A673 (cell line): ENCODE results near the gene ARNT2. TPM values are rescaled to one million over a fixed set of nuclear protein-coding genes. Genes with fewer than 3 reads are reported as not detected.

Experiments
- BruUV-seq: library from RNA; stranded (reverse); fragments of 400-500 nt; replicated peaks from 2 replicates; lab custom pipeline; 2021; lab: Mats Ljungman, UMichigan
- CTCF ChIA-PET: fragments of 300-600 bp; sonication (Branson Sonifier 250); formaldehyde crosslinking; loops from one replicate; lab custom pipeline; 2022; ENCODE audit warnings: antibody characterized with exemption; lab: Charles Lee
- POLR2A ChIA-PET: fragments of 300-600 bp; sonication (Branson Sonifier 250); formaldehyde crosslinking; loops from one replicate; lab custom pipeline; 2022; ENCODE audit warnings: antibody characterized with exemption; ENCODE audit not compliant: low non-redundant PET; lab: Charles Lee
- DNase-seq: peaks from one replicate; pipeline ENCODE4 v3.0.0-alpha.2; 2015; ENCODE audit warnings: low spot score
- H3K27ac ChIP-seq: fragments of 200-600 bp; sonication (generic); 2 replicates; pipeline ENCODE4 v1.5.1; 2016; ENCODE audit warnings: mixed run types, low read depth, mild to moderate bottlenecking, mixed read lengths, antibody characterized with exemption, low read length; ENCODE audit not compliant: poor library complexity, severe bottlenecking
- H3K27me3 ChIP-seq: fragments of 200-600 bp; sonication (generic); replicated peaks from 2 replicates; pipeline ENCODE4 v1.6.1; 2017; ENCODE audit warnings: mixed run types, low read depth, mild to moderate bottlenecking, mixed read lengths, antibody characterized with exemption, low read length; ENCODE audit not compliant: insufficient read depth, poor library complexity
- H3K36me3 ChIP-seq: fragments of 200-600 bp; sonication (generic); 2 replicates; pipeline ENCODE4 v1.6.1; 2016; ENCODE audit warnings: mixed run types, mild to moderate bottlenecking, mixed read lengths, antibody characterized with exemption, low read length; ENCODE audit not compliant: insufficient read depth, poor library complexity, severe bottlenecking
- H3K4me1 ChIP-seq: fragments of 200-600 bp; sonication (generic); 2 replicates; pipeline ENCODE4 v1.6.1; 2017; ENCODE audit warnings: mixed run types, mild to moderate bottlenecking, mixed read lengths, antibody characterized with exemption, low read length; ENCODE audit not compliant: insufficient read depth, poor library complexity, severe bottlenecking
- H3K4me3 ChIP-seq: fragments of 200-600 bp; sonication (generic); 2 replicates; pipeline ENCODE4 v1.5.1; 2016; ENCODE audit warnings: low read depth, mixed run types, mild to moderate bottlenecking, mixed read lengths, low read length; ENCODE audit not compliant: poor library complexity, severe bottlenecking
- H3K9me3 ChIP-seq: fragments of 200-600 bp; sonication (generic); 2 replicates; pipeline ENCODE4 v1.6.1; 2016; ENCODE audit warnings: mixed run types, low read depth, mild to moderate bottlenecking, mixed read lengths, antibody characterized with exemption, low read length; ENCODE audit not compliant: poor library complexity, severe bottlenecking
- CTCF ChIP-seq: fragments of 300-800, 200-600 bp; sonication (generic); conservative IDR thresholded peaks from 2 replicates; pipeline ENCODE4 v1.5.1; 2017; ENCODE audit warnings: low read depth, mild to moderate bottlenecking, antibody characterized with exemption, low read length, moderate library complexity, mixed read lengths
- EZH2 ChIP-seq: fragments of 200-600 bp; sonication (generic); IDR thresholded peaks from 2 replicates; pipeline ENCODE4 v1.6.1; 2017; ENCODE audit warnings: borderline replicate concordance, low read depth, mild to moderate bottlenecking, mixed read lengths, antibody characterized with exemption, low read length; ENCODE audit not compliant: poor library complexity, severe bottlenecking
- intact Hi-C: fragments of 100-400 bp; cut with micrococcal nuclease; formaldehyde crosslinking; loops from one replicate; pipeline ENCODE4 v1.10.0; 2022; ENCODE audit not compliant: unreplicated experiment
- total RNA-seq: library from RNA; stranded (reverse); gene quantifications from 2 replicates; pipeline ENCODE4 v1.2.3, GENCODE V29; 2021

Gene ARNT2
- total RNA-seq, 1 experiment from 2014 or later: 2.1 TPM

- Histone ChIP-seq H3K4me3 (no peak overlapping the region), H3K27me3 (no peaks in the 10 kb centered on the region), H3K27ac (no peak overlapping the region), H3K9me3 (no peaks in the 10 kb centered on the region), H3K36me3 (no peaks in the 10 kb centered on the region), H3K4me1 (no peaks in the 10 kb centered on the region)
- TF ChIP-seq CTCF: no peak
- TF ChIP-seq EZH2: no peak
- BruUV-seq: no TSS peak
- CTCF ChIA-PET: no interaction called here
- intact Hi-C loops: no loop called here
- POLR2A ChIA-PET: no interaction called here
- no peak for DNase-seq
Observed at GRCh38 chr15:80594091-80594889, 190.1 kb downstream of the ARNT2 start.

- Histone ChIP-seq H3K27me3 (no peaks in the 10 kb centered on the region), H3K4me1 (no peaks in the 10 kb centered on the region), H3K4me3 (no peak overlapping the region), H3K36me3 (no peaks in the 10 kb centered on the region), H3K27ac (no peak overlapping the region), H3K9me3 (no peaks in the 10 kb centered on the region)
- DNase-seq: no peak
- CTCF ChIA-PET: no interaction called here
- BruUV-seq: no TSS peak
- intact Hi-C loops: no loop called here
- TF ChIP-seq EZH2 (no peak), CTCF (no peak)
- POLR2A ChIA-PET: no interaction called here
Observed at GRCh38 chr15:80595396-80595795, 191.2 kb downstream of the ARNT2 start.

GRCh38 chr15:80596521-80596976 is 192.4 kb downstream of the ARNT2 start:
- Histone ChIP-seq H3K36me3 (no peaks in the 10 kb centered on the region), H3K27me3 (no peaks in the 10 kb centered on the region), H3K27ac (no peak overlapping the region), H3K9me3 (no peaks in the 10 kb centered on the region), H3K4me3 (no peak overlapping the region), H3K4me1 (no peaks in the 10 kb centered on the region)
- BruUV-seq: no TSS peak
- POLR2A ChIA-PET: no interaction called here
- CTCF ChIA-PET: no interaction called here
- TF ChIP-seq CTCF: no peak
- no peak for TF ChIP-seq EZH2
- no peak for DNase-seq
- intact Hi-C loops: no loop called here
